ENCODE measurements around the gene FAM118A.

Gene FAM118A

GRCh38 chr22:45304971-45305370 lies 4.8 kb upstream of the FAM118A start:
- TF ChIP-seq EZH2phosphoT487 (IDR thresholded peaks at IDR 0.05; ENCODE audit: borderline replicate concordance) (no peak), CTCF (conservative IDR thresholded peaks at IDR 0.05; ENCODE audit: low read length) (no peak)
- Histone ChIP-seq H2AFZ (ENCODE audit: low read length) (no peak overlapping the region), H3K4me1 (ENCODE audit: insufficient read depth, low read length, poor library complexity, severe bottlenecking) (peaks cover 15% of the 10 kb centered on the region), H3K27me3 (ENCODE audit: insufficient read depth, low read length, poor library complexity, severe bottlenecking) (no peaks in the 10 kb centered on the region), H3K9me3 (ENCODE audit: insufficient read depth, low read depth, low read length) (no peaks in the 10 kb centered on the region), H3K36me3 (ENCODE audit: insufficient read depth, low read length) (no peaks in the 10 kb centered on the region), H3F3A (ENCODE audit: low read depth) (no peaks in the 10 kb centered on the region), H3K4me2 (ENCODE audit: low read depth, low read length, poor library complexity, severe bottlenecking) (no peak overlapping the region), H3K9me2 (replicated peaks; ENCODE audit: low read depth, low read length) (no peaks in the 10 kb centered on the region), H3K9ac (ENCODE audit: low read depth, low read length, poor library complexity, severe bottlenecking) (no peak overlapping the region), H3K4me3 (ENCODE audit: low read length, poor library complexity, severe bottlenecking) (no peak overlapping the region), H4K20me1 (ENCODE audit: insufficient read depth, low read length, poor library complexity, severe bottlenecking) (no peaks in the 10 kb centered on the region), H3K79me2 (ENCODE audit: insufficient read depth, low read length) (no peaks in the 10 kb centered on the region)

DNA sequence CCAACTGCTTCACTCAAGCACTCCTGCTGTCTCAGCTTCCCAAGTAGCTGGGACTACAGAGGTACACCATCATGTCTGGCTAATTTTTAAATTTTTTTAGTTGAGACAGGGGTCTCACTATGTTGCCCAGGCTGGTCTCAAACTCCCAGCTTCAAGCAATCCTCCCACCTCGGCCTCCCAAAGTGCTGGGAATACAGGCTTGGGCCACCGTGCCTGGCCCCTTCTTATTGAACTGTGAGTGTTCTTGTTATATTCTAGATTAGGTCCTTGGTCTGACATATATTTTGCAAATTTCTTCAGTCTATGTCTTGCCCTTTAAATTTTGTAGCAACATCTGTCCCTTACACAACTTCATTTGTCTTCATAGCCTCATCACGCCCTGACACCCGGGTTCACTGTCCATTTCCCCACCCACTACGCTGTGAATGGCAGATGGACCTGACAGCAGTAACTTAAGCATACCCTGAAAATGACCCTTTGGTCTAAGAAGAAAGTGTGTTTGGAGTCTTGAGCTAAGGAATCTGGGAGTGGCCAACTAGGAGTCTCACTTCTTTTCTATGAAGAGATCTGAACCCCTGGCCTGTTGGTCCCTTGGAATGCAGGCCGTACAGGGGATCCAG lies 4.2 kb upstream of the FAM118A start:
- peaks cover 5% of the 10 kb centered on the region for H3K79me2 ChIP-seq (ENCODE audit: insufficient read depth, low read length)
- H3K9ac ChIP-seq (ENCODE audit: low read depth, low read length, poor library complexity, severe bottlenecking) = no peak overlapping the region
- H3K27me3 ChIP-seq (ENCODE audit: insufficient read depth, low read length, poor library complexity, severe bottlenecking) = no peaks in the 10 kb centered on the region
- no peaks in the 10 kb centered on the region for H3K36me3 ChIP-seq (ENCODE audit: insufficient read depth, low read length)
- TF ChIP-seq CTCF (conservative IDR thresholded peaks at IDR 0.05; ENCODE audit: low read length) = no peak
- TF ChIP-seq EZH2phosphoT487 (IDR thresholded peaks at IDR 0.05; ENCODE audit: borderline replicate concordance) = no peak
- no peaks in the 10 kb centered on the region for H3F3A ChIP-seq (ENCODE audit: low read depth)
- H4K20me1 ChIP-seq (ENCODE audit: insufficient read depth, low read length, poor library complexity, severe bottlenecking) = peaks cover 5% of the 10 kb centered on the region
- H3K4me2 ChIP-seq (ENCODE audit: low read depth, low read length, poor library complexity, severe bottlenecking) = no peak overlapping the region
- H3K4me3 ChIP-seq (ENCODE audit: low read length, poor library complexity, severe bottlenecking) = no peak overlapping the region
- no peak overlapping the region for H2AFZ ChIP-seq (ENCODE audit: low read length)
- H3K4me1 ChIP-seq (ENCODE audit: insufficient read depth, low read length, poor library complexity, severe bottlenecking) = peaks cover 17% of the 10 kb centered on the region
- H3K9me2 ChIP-seq (replicated peaks; ENCODE audit: low read depth, low read length) = no peaks in the 10 kb centered on the region
- H3K9me3 ChIP-seq (ENCODE audit: insufficient read depth, low read depth, low read length) = no peaks in the 10 kb centered on the region

- no peaks in the 10 kb centered on the region for H3F3A ChIP-seq (ENCODE audit: low read depth)
- no peaks in the 10 kb centered on the region for H3K9me2 ChIP-seq (replicated peaks; ENCODE audit: low read depth, low read length)
- no peak for TF ChIP-seq CTCF (conservative IDR thresholded peaks at IDR 0.05; ENCODE audit: low read length)
- H3K79me2 ChIP-seq (ENCODE audit: insufficient read depth, low read length) = peaks cover 11% of the 10 kb centered on the region
- H3K4me2 ChIP-seq (ENCODE audit: low read depth, low read length, poor library complexity, severe bottlenecking) = no peak overlapping the region
- H3K4me3 ChIP-seq (ENCODE audit: low read length, poor library complexity, severe bottlenecking) = no peak overlapping the region
- no peaks in the 10 kb centered on the region for H3K36me3 ChIP-seq (ENCODE audit: insufficient read depth, low read length)
- no peak overlapping the region for H3K9ac ChIP-seq (ENCODE audit: low read depth, low read length, poor library complexity, severe bottlenecking)
- peaks cover 22% of the 10 kb centered on the region for H3K4me1 ChIP-seq (ENCODE audit: insufficient read depth, low read length, poor library complexity, severe bottlenecking)
- H3K9me3 ChIP-seq (ENCODE audit: insufficient read depth, low read depth, low read length) = no peaks in the 10 kb centered on the region
- no peak overlapping the region for H2AFZ ChIP-seq (ENCODE audit: low read length)
- H4K20me1 ChIP-seq (ENCODE audit: insufficient read depth, low read length, poor library complexity, severe bottlenecking) = peaks cover 11% of the 10 kb centered on the region
- H3K27me3 ChIP-seq (ENCODE audit: insufficient read depth, low read length, poor library complexity, severe bottlenecking) = no peaks in the 10 kb centered on the region
These were observed 3.6 kb upstream of the FAM118A start for GRCh38 chr22:45306139-45306538.
